SK-N-MC (cell line): ENCODE data around the gene LAPTM5.

ENCODE experiments used
- EZH2 ChIP-seq: fragments of 200-600 bp; sonication (generic); IDR thresholded peaks from one replicate; pipeline ENCODE4 v1.6.1; 2017; ENCODE audit warnings: antibody characterized with exemption
- POLR2AphosphoS5 ChIP-seq: IDR thresholded peaks from 2 replicates; pipeline ENCODE4 v1.6.1; 2012; ENCODE audit warnings: mild to moderate bottlenecking, low read depth, low read length, borderline replicate concordance

GRCh38 chr1:30726773-30727684, 30.5 kb downstream of the LAPTM5 start:
- no peak for TF ChIP-seq EZH2
- no peak for TF ChIP-seq POLR2AphosphoS5
